IPS-NIHi11 (cell line): ENCODE data around the gene DISP2.

Experiments used
- DNase-seq: peaks from one replicate; pipeline ENCODE4 v3.0.0; 2012; ENCODE audit warnings: mixed read lengths, low spot score

Gene DISP2

DNA sequence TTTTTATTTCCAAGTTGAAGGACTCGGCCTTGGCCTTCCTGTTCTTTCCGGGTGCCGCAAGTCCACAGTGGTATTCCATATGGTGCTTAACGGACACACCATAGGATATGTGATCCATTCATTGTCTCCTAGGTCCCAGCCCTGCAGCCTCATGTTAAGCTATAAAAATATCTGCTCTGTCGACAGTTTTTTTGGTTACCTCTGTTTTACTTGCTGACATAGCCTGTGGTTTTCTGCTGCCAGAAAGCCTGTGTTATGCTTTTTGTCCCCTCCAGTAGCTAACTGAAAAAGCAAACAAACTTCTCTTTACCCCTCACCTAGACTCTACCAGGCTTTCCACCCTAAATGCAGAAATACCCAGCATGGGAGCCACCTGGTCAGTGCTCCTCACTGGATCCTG lies 29.3 kb upstream of the DISP2 start:
- no peak for DNase-seq

GRCh38 chr15:40329804-40330203 lies 28.2 kb upstream of the DISP2 start:
- no peak for DNase-seq

DNA sequence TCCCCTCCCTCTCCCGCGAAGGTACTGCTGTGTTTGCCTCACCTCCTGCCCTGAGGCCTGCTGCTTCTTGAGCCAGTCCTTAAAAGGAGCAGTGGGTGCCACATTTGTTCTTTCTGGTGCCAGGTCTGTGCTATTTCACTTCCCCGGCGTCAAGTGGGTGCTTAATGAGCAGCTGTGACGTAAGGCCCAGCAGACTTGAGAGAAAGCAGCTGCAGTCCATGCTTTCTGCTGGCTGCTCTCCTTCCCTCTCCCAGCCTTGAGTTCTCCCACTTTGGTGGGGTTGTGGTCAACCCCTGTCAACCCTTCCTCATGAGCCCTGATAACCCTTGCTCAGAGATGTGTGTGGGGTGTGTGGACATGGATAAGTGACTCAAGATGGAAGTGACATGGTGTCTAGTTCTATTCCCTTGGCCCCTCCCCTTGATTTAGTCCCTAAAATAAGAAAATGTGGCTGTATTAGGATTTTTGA lies 27.6 kb upstream of the DISP2 start:
- DNase-seq = no peak

DNA sequence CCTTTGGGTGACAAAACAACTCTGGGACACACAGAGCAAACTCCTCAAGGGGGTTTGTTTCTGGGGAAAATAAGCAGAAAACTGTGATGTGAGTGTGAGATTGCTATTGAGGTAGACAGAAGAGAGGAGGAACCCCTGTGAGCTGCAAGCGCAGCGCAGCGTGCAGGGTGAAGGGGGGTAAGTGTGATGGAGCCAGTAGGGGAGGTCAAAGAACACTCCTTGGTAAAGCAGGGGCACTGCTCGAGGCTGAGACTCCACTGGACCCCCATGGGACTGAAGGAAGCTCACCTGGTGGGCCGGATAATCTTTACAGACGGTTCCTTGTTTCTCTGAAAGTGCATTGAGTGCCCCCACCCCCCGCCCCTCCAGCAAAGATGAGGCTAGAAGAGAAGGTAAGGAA lies 27.0 kb upstream of the DISP2 start:
- DNase-seq = no peak

GRCh38 chr15:40331637-40332036 lies 26.4 kb upstream of the DISP2 start:
- DNase-seq = no peak

DNA sequence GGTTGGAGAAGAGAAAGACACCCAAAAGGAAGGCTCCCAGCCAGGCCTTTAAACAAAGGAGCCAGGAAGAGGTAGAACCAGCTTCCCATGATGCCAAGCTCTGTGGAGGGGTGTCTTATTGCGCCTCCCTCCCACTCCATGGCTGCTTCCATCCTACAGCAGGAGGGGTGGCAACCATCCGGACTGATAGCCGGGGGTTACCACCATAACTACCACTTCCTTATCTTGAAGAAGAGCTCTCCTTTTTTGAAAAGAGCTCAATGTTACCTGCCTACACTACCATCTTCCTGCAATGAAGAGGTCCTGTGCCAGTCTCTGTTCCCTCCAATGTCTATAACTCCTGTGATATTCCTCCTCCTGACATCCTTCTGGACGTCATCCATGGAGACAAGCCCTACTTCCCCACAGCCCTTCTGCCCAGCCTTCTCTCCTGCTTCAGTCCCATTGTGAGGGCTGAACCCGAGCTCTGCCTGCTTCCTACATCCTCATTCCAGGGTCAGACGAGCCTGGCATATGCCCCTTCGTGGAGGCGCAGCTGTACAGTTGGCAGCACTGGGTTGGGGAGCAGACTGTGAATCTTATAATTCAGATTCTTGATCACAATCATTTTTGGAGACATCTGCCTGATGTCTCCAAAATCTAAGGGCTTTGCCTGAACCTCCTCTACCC lies 25.8 kb upstream of the DISP2 start:
- no peak for DNase-seq

GRCh38 chr15:40333922-40334492 lies 24.0 kb upstream of the DISP2 start:
- peak; percentile 26 for DNase-seq

- no peak for DNase-seq
Measured at GRCh38 chr15:40334541-40334940, 23.5 kb upstream of the DISP2 start.

DNA sequence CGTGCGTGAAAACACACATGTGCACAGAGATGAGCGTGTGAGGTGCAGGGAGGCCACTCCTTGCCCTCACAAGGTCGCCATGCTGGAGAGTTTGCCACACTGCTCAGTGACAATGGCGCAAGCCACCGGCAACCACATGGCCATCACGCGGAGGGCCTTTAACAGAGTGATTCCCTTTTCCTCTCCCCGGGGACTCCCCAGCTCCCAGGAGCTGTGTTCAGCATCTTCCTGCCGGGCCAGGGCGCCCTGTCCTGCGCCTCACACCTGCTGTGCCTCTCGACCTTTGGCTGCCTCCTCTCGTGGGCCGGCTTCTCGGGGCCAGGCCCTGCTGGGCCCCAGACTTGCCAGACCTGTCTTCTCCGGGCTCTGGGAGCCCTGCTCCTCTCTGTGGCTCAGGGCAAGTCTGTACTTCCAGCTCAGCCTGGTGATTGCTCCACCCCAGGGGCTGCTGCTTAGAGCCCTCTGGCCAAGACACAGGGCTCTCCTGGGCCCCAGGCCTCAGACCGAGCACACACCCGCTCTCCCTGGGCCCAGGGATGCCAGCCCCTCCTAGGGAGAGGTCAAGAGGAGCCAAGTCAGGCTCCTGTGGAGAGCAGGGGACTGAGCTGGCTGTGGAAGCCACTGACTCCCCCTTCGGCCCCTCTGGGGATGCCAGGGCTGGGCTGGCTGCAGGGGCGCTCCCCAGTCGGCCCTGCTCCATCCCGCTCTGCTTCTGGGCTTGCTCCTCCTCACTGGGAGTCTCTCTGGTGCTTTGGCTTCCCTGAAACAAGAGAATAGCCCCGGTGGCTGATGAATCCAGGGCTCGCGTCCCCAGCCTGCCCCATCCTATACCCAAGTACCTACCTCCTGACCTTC lies 22.9 kb upstream of the DISP2 start:
- DNase-seq = no peak

- DNase-seq = no peak
Measured at GRCh38 chr15:40335938-40336743, 21.9 kb upstream of the DISP2 start.

GRCh38 chr15:40336744-40337122 lies 21.3 kb upstream of the DISP2 start:
- DNase-seq = peak; percentile 64

GRCh38 chr15:40337597-40337996 lies 20.4 kb upstream of the DISP2 start:
- DNase-seq = no peak

DNA sequence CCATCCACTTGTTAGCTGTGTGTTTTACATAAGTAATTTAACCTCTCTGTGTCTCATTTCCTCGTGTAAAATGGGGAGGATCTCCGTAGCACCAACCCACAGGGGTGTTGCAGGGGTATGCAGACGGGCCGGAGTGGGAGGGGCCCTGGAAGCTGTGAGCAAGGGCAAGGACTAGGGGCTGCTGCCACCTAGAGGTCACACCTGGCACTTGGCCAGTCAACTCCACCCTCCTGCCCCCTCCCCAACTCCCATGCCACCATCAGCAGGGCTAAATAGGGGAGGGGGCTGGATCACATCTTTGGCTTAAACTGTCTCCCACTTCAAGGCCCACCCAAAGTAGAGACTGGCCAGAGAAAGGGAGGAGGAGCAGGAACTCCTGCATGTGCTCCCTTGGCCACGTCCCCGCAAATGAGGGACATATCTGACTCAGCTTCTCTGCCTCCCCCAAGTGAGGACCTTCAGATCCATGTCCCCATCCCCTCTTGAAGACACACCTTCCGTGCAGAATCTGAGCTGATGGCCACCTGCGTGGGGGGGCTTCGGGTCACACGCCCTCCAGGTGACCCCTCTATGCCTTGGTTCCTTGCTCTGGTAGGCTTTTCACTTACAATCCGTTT lies 19.9 kb upstream of the DISP2 start:
- DNase-seq = peak; percentile 93

DNA sequence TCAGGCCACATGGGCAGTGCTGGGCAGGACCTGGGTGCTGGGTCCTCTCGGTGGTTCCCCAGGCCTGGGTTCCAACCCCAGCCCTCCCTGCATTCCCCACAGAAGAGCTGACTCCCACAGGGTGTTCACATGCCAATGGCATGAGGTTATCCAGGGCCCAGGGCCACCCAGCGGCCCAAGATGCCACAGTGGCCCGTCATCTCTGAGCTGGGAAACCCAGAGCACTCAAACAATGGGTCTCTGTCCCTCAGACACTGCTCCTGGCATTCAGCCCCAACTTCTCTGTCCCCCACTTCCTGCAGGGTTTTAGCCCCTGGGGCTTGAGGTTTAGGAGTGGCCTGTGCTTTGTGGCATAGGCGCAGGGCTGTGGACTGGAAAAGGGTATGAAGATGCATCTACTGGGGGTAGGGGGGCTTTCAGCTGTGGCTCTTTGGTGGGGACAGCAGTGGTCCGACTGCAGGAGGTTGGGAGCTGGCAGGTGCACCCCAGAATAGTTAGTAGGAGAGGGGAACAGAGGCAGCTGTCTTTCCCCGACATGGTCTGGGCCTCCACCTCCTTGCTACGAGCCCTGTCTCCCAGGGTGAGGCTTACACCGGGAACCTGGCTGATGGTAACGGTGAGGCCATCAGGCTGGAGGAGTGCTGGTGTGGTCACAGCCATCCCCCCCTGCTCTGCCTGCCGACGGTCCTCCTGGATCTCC lies 18.9 kb upstream of the DISP2 start:
- DNase-seq = peak; percentile 28

DNA sequence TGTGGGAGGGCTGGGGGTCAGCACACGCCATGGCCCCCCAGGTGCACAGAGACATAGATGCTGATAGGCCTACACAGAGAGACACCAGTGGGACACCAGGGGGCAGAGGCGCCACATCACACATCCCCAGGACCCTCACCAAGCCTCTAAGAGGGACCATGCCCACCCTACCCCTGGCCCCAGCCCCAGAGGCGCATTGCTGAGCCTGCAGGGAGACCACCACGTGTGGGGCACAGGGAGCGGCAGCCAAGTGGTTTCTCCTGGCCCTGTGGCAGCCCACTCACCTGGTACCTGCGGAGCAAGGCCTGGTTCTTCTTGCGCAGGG lies 18.4 kb upstream of the DISP2 start:
- DNase-seq = peak; percentile 35

GRCh38 chr15:40340038-40340739 lies 17.8 kb upstream of the DISP2 start:
- DNase-seq = peak; percentile 33

DNA sequence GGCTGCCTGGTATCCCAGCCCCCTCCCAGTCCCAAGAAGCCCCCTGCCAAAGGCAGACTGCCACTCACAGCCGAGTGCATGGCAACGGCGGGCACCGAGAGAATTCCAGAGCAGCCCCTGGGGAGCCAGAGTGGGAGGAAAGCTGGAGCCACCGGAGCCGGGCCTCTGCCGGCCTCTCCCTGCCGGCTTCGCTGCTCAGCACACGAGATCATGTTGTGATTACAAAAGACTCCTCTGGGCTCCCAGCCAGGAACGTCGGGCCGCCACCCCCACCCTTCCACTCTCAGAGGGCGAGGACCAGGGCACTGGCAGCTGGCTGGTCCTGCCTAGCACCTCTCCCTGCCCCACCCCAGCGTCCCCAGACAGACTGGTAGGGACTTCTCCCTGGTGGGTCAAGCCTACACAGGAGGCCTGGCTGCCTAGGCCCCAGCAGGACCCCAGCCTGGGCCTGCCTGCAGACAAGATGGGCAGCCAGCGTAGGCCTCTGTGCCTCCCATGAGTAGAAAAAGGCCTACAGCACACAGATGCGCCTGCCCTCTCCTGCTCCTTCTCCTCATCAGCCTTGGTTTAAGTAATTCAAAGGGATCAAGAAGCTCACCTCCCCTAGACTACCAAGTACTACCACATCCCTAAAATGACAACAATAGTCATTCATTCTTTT lies 17.1 kb upstream of the DISP2 start, which contains the start of gene CCDC9B:
Gene CCDC9B (minus strand): TSS at position 200 of the 661 bp plus-strand sequence. CDS start 120 bp downstream, at position 80.
- peak; percentile 64 for DNase-seq

- DNase-seq = no peak
Measured at GRCh38 chr15:40342416-40343320, 15.4 kb upstream of the DISP2 start.

- no peak for DNase-seq
Measured at GRCh38 chr15:40343512-40343911, 14.5 kb upstream of the DISP2 start.
